Prostate gland (tissue), 2 donors: ENCODE data around the gene CHRNE.

Experiments
- CTCF ChIP-seq, 4 experiments: fragments of 200-600 bp in 2 of 4; fragments of 450-650 bp in 2 of 4; sonication (generic) in 2 of 4; IDR thresholded peaks; 1 replicate in 3 of 4; 2 replicates in 1 of 4; pipeline ENCODE4 v1.5.1; 2016 to 2019; ENCODE audit warnings: antibody characterized with exemption in 4 of 4, mild to moderate bottlenecking in 2 of 4, moderate library complexity in 2 of 4
- POLR2A ChIP-seq: fragments of 450-650 bp; IDR thresholded peaks from one replicate; pipeline ENCODE4 v1.6.1; 2016; ENCODE audit warnings: antibody characterized with exemption, mild to moderate bottlenecking

- no peak for TF ChIP-seq CTCF (IDR thresholded peaks at IDR 0.05)
- no peak for TF ChIP-seq POLR2A
Observed at GRCh38 chr17:4891411-4892410, 11.2 kb downstream of the CHRNE start.
